PC-3 (cell line): ENCODE measurements around the gene HACD1. TPM values are rescaled to one million over a fixed set of nuclear protein-coding genes. Genes with fewer than 3 reads are reported as not detected.

ENCODE experiments used
- ATAC-seq: fragments of 200-7000 bp; cut with Tn5 transposase; 2 replicates; pipeline ENCODE4 v1.9.1; 2020; ENCODE audit warnings: mild to moderate bottlenecking, moderate library complexity
- BruUV-seq: library from RNA; stranded (reverse); fragments of 400-500 nt; replicated peaks from 2 replicates; lab custom pipeline; 2021; lab: Mats Ljungman, UMichigan
- CTCF ChIA-PET: fragments of 300-600 bp; sonication (Branson Sonifier 250); formaldehyde crosslinking; loops from one replicate; lab custom pipeline; 2022; ENCODE audit warnings: antibody characterized with exemption; lab: Charles Lee
- POLR2A ChIA-PET: fragments of 300-600 bp; sonication (Branson Sonifier 250); formaldehyde crosslinking; loops from one replicate; lab custom pipeline; 2022; ENCODE audit warnings: antibody characterized with exemption; ENCODE audit not compliant: unreplicated experiment; lab: Charles Lee
- DNase-seq: peaks from one replicate; pipeline ENCODE4 v3.0.0-alpha.2; 2015
- H2AFZ ChIP-seq: fragments of 300-600 bp; sonication (generic); 2 replicates; pipeline ENCODE4 v1.6.0; 2016; ENCODE audit warnings: antibody characterized with exemption, low read length
- H3F3A ChIP-seq: fragments of 300-600 bp; sonication (generic); one replicate; pipeline ENCODE4 v1.6.0; 2017; ENCODE audit warnings: antibody characterized with exemption, low read length, control low read depth, mild to moderate bottlenecking; ENCODE audit not compliant: unreplicated experiment
- H3K27ac ChIP-seq: fragments of 300-600 bp; sonication (generic); 2 replicates; pipeline ENCODE4 v1.5.1; 2016; ENCODE audit warnings: mild to moderate bottlenecking, low read length
- H3K27me3 ChIP-seq: fragments of 300-600 bp; sonication (generic); 2 replicates; pipeline ENCODE4 v1.6.1; 2016; ENCODE audit warnings: low read length, mixed read lengths
- H3K36me3 ChIP-seq: fragments of 300-600 bp; sonication (generic); 2 replicates; pipeline ENCODE4 v1.6.1; 2016; ENCODE audit warnings: low read depth, mixed run types, low read length, mixed read lengths
- H3K4me1 ChIP-seq: fragments of 300-600 bp; sonication (generic); 2 replicates; pipeline ENCODE4 v1.5.1; 2016; ENCODE audit warnings: low read length; ENCODE audit not compliant: insufficient read depth
- H3K4me2 ChIP-seq: fragments of 300-600 bp; sonication (generic); 2 replicates; pipeline ENCODE4 v1.6.0; 2016; ENCODE audit warnings: low read length
- H3K4me3 ChIP-seq: fragments of 300-600 bp; sonication (generic); 2 replicates; pipeline ENCODE4 v1.5.1; 2016; ENCODE audit warnings: mild to moderate bottlenecking, low read length, mixed read lengths
- H3K79me2 ChIP-seq: fragments of 300-600 bp; sonication (generic); 2 replicates; pipeline ENCODE4 v1.6.1; 2017; ENCODE audit warnings: low read length, mixed read lengths
- H3K9ac ChIP-seq: fragments of 300-600 bp; sonication (generic); 2 replicates; pipeline ENCODE4 v1.6.0; 2016; ENCODE audit warnings: mild to moderate bottlenecking, low read length
- H3K9me2 ChIP-seq: fragments of 300-600 bp; sonication (generic); replicated peaks from 2 replicates; pipeline ENCODE4 v1.6.1; 2016; ENCODE audit warnings: mixed run types, low read length, mixed read lengths
- H3K9me3 ChIP-seq: fragments of 300-600 bp; sonication (generic); 2 replicates; pipeline ENCODE4 v1.6.1; 2016; ENCODE audit warnings: low read length, mixed read lengths
- H4K20me1 ChIP-seq: fragments of 300-600 bp; sonication (generic); 2 replicates; pipeline ENCODE4 v1.6.1; 2016; ENCODE audit warnings: low read length, mixed read lengths
- EZH2 ChIP-seq: fragments of 300-600 bp; sonication (generic); IDR thresholded peaks from one replicate; pipeline ENCODE4 v1.6.1; 2017; ENCODE audit warnings: antibody characterized with exemption, mild to moderate bottlenecking, low read length; ENCODE audit not compliant: unreplicated experiment
- EZH2phosphoT487 ChIP-seq: fragments of 300-600 bp; sonication (generic); IDR thresholded peaks from 2 replicates; pipeline ENCODE4 v1.6.1; 2018; ENCODE audit warnings: mild to moderate bottlenecking, antibody characterized with exemption, low read length, borderline replicate concordance
- intact Hi-C: fragments of 100-400 bp; cut with micrococcal nuclease; formaldehyde crosslinking; loops from 2 replicates; pipeline ENCODE4 v1.9.0; 2023
- total RNA-seq: library from RNA; depleted of rRNA; stranded (reverse); fragments of >200 nt; gene quantifications from 2 replicates; pipeline ENCODE4 v1.2.3, GENCODE V29; 2014
- TF ChIP-seq, protein P1 (sequence below): fragments of 300-600 bp; sonication (generic); conservative IDR thresholded peaks from 2 replicates; pipeline ENCODE4 v1.5.1; 2017; ENCODE audit warnings: antibody characterized with exemption, low read depth, mild to moderate bottlenecking, low read length

The HACD1 gene
- total RNA-seq, 1 experiment from 2014 or later = 15.3 TPM

DNA sequence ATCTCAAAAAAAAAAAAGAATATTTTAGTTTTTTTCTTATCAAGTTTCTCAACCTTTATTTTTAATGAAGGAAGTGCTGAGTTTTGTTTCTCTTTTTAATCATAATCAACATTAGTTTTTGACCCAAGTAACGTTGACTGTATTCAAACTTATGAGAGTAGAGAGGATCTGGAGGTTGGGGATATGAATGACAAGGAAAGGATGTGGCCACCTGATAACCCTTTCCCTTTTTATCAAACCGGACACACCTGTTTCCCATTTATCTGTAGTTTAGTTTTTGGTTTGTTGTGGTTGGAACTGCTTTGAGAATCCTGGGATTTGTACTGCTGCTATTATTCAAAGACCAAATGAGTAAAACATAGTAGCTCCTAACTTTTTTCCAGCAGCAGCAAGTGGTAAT, 38.6 kb downstream of the HACD1 start:
- intact Hi-C loops = no loop called here

DNA sequence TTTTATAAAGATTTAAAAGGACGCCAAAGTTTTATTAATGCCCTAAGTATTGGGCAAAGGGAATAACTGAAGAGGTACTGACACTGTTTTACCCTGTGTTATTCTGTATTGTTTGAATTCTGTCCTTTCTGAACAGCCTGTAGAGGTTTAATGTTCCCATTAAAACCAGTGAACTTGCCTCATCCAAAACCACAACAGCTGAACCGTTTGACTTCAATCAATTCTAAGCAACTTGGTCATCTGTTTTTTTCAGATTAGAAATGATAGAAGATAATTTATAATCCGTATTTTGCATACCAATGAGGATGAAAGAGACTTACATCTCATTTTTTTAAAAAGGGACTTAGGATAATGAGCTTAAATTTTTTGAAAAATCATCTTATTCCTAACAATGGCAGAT, 40.4 kb downstream of the HACD1 start:
- Histone ChIP-seq H3K27ac (no peak overlapping the region), H3F3A (no peaks in the 10 kb centered on the region), H3K4me2 (no peak overlapping the region), H3K9me3 (no peaks in the 10 kb centered on the region), H3K9ac (no peak overlapping the region), H3K9me2 (no peaks in the 10 kb centered on the region), H3K36me3 (no peaks in the 10 kb centered on the region), H3K27me3 (no peaks in the 10 kb centered on the region), H3K4me3 (no peak overlapping the region), H4K20me1 (no peaks in the 10 kb centered on the region), H3K79me2 (no peaks in the 10 kb centered on the region), H2AFZ (no peak overlapping the region), H3K4me1 (no peaks in the 10 kb centered on the region)
- DNase-seq (no peak), ATAC-seq (no peak)
- POLR2A ChIA-PET = no interaction called here
- CTCF ChIA-PET = interaction anchor here (0.5 kb wide), 1 partner anchor 102 kb away, joined by 6 read pairs; no protein-coding TSS in a partner anchor
- BruUV-seq = no TSS peak
- TF ChIP-seq EZH2phosphoT487 (no peak), EZH2 (no peak)
- TF ChIP-seq, protein P1, sequence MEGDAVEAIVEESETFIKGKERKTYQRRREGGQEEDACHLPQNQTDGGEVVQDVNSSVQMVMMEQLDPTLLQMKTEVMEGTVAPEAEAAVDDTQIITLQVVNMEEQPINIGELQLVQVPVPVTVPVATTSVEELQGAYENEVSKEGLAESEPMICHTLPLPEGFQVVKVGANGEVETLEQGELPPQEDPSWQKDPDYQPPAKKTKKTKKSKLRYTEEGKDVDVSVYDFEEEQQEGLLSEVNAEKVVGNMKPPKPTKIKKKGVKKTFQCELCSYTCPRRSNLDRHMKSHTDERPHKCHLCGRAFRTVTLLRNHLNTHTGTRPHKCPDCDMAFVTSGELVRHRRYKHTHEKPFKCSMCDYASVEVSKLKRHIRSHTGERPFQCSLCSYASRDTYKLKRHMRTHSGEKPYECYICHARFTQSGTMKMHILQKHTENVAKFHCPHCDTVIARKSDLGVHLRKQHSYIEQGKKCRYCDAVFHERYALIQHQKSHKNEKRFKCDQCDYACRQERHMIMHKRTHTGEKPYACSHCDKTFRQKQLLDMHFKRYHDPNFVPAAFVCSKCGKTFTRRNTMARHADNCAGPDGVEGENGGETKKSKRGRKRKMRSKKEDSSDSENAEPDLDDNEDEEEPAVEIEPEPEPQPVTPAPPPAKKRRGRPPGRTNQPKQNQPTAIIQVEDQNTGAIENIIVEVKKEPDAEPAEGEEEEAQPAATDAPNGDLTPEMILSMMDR = no peak
- intact Hi-C loops = no loop called here

More for the DNA sequence above, 38.6 kb downstream of the HACD1 start:
- no peaks in the 10 kb centered on the region for H3K79me2 ChIP-seq
- no peak overlapping the region for H3K4me2 ChIP-seq
- no peak overlapping the region for H2AFZ ChIP-seq
- H3K27ac ChIP-seq = no peak overlapping the region
- H3K9ac ChIP-seq = no peak overlapping the region
- ChIA-PET POLR2A (no interaction called here), CTCF (no interaction called here)
- no peaks in the 10 kb centered on the region for H3K4me1 ChIP-seq
- no peaks in the 10 kb centered on the region for H3K36me3 ChIP-seq
- no peaks in the 10 kb centered on the region for H3K27me3 ChIP-seq
- no peaks in the 10 kb centered on the region for H3K9me3 ChIP-seq
- DNase-seq (no peak), ATAC-seq (no peak)
- no peaks in the 10 kb centered on the region for H4K20me1 ChIP-seq
- no peaks in the 10 kb centered on the region for H3F3A ChIP-seq
- no peaks in the 10 kb centered on the region for H3K9me2 ChIP-seq
- H3K4me3 ChIP-seq = no peak overlapping the region
- TF ChIP-seq, protein P1 = no peak
- TF ChIP-seq EZH2 (no peak), EZH2phosphoT487 (no peak)
- no TSS peak for BruUV-seq

DNA sequence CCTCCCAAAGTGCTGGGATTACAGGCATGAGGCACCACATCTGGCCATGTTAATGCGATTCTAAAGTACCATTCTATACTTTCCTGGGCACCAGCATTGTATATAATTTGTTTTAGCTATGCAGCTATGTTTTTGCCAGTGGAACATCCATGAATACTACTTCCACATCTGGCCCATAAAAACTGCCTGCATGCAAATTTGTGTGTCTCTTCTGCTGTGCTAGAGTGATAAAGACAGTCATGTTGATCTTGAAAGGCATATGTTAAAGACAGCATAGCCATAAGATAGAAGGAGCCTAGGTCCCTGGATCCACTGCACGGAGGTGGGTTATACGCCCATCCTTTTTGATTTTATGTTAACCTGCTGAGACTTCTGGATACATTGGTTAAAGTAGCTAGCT, 52.3 kb downstream of the HACD1 start:
- POLR2A ChIA-PET = no interaction called here
- no peak for ATAC-seq

More for the DNA sequence above, 52.3 kb downstream of the HACD1 start:
- Histone ChIP-seq H3K9me3 (no peaks in the 10 kb centered on the region), H2AFZ (no peak overlapping the region), H3K4me3 (no peak overlapping the region), H3K36me3 (no peaks in the 10 kb centered on the region), H3K79me2 (no peaks in the 10 kb centered on the region), H3K9me2 (no peaks in the 10 kb centered on the region), H3K4me1 (no peaks in the 10 kb centered on the region), H4K20me1 (no peaks in the 10 kb centered on the region), H3K27ac (no peak overlapping the region), H3K9ac (no peak overlapping the region), H3K27me3 (no peaks in the 10 kb centered on the region), H3F3A (no peaks in the 10 kb centered on the region), H3K4me2 (no peak overlapping the region)
- CTCF ChIA-PET = no interaction called here
- no peak for DNase-seq
- no TSS peak for BruUV-seq
- TF ChIP-seq EZH2 (no peak), EZH2phosphoT487 (no peak)
- TF ChIP-seq, protein P1 = no peak
- intact Hi-C loops = no loop called here
